Suprapubic skin (tissue), 4 donors: ENCODE measurements around the gene FAM210B. TPM values are rescaled to one million over a fixed set of nuclear protein-coding genes. Genes with fewer than 3 reads are reported as not detected.
A peak's percentile ranks its signal among the peaks of the same experiment; 100 is the strongest.
"Not testable (repeated sequence)": the region's sequence is repeated elsewhere in the genome, so short reads cannot be mapped to it uniquely, and the experiment has no call there.

Experiments used
- DNase-seq, 2 donors: peaks; one replicate each; pipeline ENCODE4 v3.0.0-alpha.2; 2019; ENCODE audit warnings: low spot score in 2 of 2
- H3K27ac ChIP-seq: fragments of 200-600 bp; sonication (generic); one replicate; pipeline ENCODE4 v1.5.1; 2019
- H3K27me3 ChIP-seq: fragments of 200-600 bp; sonication (generic); one replicate; pipeline ENCODE4 v1.5.1; 2019
- H3K36me3 ChIP-seq: fragments of 200-600 bp; sonication (generic); one replicate; pipeline ENCODE4 v1.5.1; 2019
- H3K4me1 ChIP-seq: fragments of 200-600 bp; sonication (generic); one replicate; pipeline ENCODE4 v1.5.1; 2019
- H3K4me3 ChIP-seq: fragments of 200-600 bp; sonication (generic); one replicate; pipeline ENCODE4 v1.5.1; 2019; ENCODE audit warnings: mild to moderate bottlenecking
- H3K9me3 ChIP-seq: fragments of 200-600 bp; sonication (generic); one replicate; pipeline ENCODE4 v1.5.1; 2019
- EP300 ChIP-seq: sonication (generic); formaldehyde crosslinking; IDR thresholded peaks from one replicate; pipeline ENCODE4 v1.6.1; 2017; ENCODE audit warnings: antibody characterized with exemption
- POLR2A ChIP-seq, 2 donors: fragments of 450-650 bp; IDR thresholded peaks; one replicate each; pipeline ENCODE4 v1.6.1; 2017; ENCODE audit warnings: antibody characterized with exemption in 2 of 2, mild to moderate bottlenecking in 2 of 2, moderate library complexity in 2 of 2
- POLR2AphosphoS5 ChIP-seq, 3 donors: sonication (generic); formaldehyde crosslinking; IDR thresholded peaks; one replicate each; pipeline ENCODE4 v1.6.1; 2017; ENCODE audit warnings: antibody characterized with exemption in 3 of 3
- WGBS: methylation state at CpG from one replicate; pipeline ENCODE4 v1.1.5; 2018; 5-methylcytosine and 5-hydroxymethylcytosine counted together
- total RNA-seq, 4 donors: library from RNA; depleted of rRNA; stranded (reverse); fragments of >200 nt; gene quantifications; one replicate each; pipeline ENCODE4 v1.1.0, GENCODE V29; 2016
- TF ChIP-seq, protein P1 (sequence below), 2 donors: fragments of 200-600 bp in 1 of 2; fragments of 450-650 bp in 1 of 2; sonication (generic) in 1 of 2; IDR thresholded peaks; one replicate each; pipeline ENCODE4 v1.5.1; 2016 to 2019; ENCODE audit warnings: antibody characterized with exemption in 2 of 2, mild to moderate bottlenecking in 1 of 2, moderate library complexity in 1 of 2

FAM210B gene
- total RNA-seq, 4 donors from 2014 or later: 44.0 to 75.3 (median 58.4) TPM

DNA sequence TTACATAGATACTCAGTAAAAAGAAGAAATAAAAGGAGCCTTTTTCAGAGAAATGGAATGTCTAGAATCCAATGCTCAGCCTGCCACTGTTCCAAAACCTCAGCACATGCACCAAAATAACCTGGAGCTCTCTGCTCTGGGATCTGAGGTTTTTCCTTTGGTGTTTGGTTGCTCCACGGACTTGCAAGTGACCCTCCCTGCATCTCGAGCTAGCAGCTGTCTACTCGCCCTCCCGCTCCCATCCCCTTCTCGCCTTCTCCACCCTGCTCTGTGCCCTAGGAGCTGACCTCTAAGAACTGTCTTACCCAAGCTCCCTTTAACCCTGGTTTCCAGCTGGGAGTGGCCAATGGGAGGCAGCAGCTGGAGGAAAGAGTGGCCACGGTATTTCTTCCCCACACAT lies 35.1 kb upstream of the FAM210B start:
- Histone ChIP-seq H3K36me3 (no peaks in the 10 kb centered on the region), H3K9me3 (no peaks in the 10 kb centered on the region), H3K4me3 (no peak overlapping the region), H3K27me3 (peaks cover 6% of the 10 kb centered on the region), H3K27ac (no peak overlapping the region), H3K4me1 (no peaks in the 10 kb centered on the region)
- no peak for DNase-seq
- TF ChIP-seq, protein P1, sequence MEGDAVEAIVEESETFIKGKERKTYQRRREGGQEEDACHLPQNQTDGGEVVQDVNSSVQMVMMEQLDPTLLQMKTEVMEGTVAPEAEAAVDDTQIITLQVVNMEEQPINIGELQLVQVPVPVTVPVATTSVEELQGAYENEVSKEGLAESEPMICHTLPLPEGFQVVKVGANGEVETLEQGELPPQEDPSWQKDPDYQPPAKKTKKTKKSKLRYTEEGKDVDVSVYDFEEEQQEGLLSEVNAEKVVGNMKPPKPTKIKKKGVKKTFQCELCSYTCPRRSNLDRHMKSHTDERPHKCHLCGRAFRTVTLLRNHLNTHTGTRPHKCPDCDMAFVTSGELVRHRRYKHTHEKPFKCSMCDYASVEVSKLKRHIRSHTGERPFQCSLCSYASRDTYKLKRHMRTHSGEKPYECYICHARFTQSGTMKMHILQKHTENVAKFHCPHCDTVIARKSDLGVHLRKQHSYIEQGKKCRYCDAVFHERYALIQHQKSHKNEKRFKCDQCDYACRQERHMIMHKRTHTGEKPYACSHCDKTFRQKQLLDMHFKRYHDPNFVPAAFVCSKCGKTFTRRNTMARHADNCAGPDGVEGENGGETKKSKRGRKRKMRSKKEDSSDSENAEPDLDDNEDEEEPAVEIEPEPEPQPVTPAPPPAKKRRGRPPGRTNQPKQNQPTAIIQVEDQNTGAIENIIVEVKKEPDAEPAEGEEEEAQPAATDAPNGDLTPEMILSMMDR (IDR thresholded peaks at IDR 0.05): no peak
- WGBS: 61% methylated on average over 6 of the region's 6 CpGs

DNA sequence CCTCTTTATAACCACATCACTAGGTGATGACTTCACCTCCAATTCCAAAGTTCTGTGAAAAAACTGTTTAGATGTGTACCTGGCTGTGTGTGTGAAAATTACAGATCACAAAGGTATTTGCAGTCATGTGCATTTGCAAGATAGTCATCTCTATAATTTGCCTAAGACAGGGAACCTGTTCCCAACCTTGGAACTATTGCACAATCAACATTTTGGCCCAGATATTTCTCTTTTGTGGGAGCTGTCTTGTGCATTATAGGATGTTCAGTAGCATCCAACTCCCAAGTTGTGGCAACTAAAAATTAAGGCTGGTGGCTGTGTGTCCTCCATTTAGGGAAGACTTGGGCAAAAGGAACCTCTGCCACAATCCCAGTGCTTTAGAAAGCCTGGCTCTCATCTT lies 34.0 kb upstream of the FAM210B start:
- Histone ChIP-seq H3K9me3 (no peaks in the 10 kb centered on the region), H3K36me3 (no peaks in the 10 kb centered on the region), H3K4me1 (no peaks in the 10 kb centered on the region), H3K27ac (no peak overlapping the region), H3K27me3 (peaks cover 6% of the 10 kb centered on the region), H3K4me3 (no peak overlapping the region)
- no peak for TF ChIP-seq POLR2AphosphoS5 (IDR thresholded peaks at IDR 0.05)
- TF ChIP-seq, protein P1 (IDR thresholded peaks at IDR 0.05): no peak
- no peak for TF ChIP-seq POLR2A (IDR thresholded peaks at IDR 0.05)
- TF ChIP-seq EP300: no peak
- DNase-seq: no peak

GRCh38 chr20:56328861-56329260 lies 29.9 kb upstream of the FAM210B start:
- Histone ChIP-seq H3K27me3 (peaks cover 14% of the 10 kb centered on the region), H3K4me1 (no peaks in the 10 kb centered on the region), H3K9me3 (no peaks in the 10 kb centered on the region), H3K4me3 (no peak overlapping the region), H3K36me3 (no peaks in the 10 kb centered on the region), H3K27ac (no peak overlapping the region)
- TF ChIP-seq EP300: no peak
- TF ChIP-seq, protein P1 (IDR thresholded peaks at IDR 0.05): no peak
- no peak for TF ChIP-seq POLR2A (IDR thresholded peaks at IDR 0.05)
- TF ChIP-seq POLR2AphosphoS5 (IDR thresholded peaks at IDR 0.05): no peak
- no peak for DNase-seq
- WGBS: 52% methylated on average over 5 of the region's 5 CpGs

DNA sequence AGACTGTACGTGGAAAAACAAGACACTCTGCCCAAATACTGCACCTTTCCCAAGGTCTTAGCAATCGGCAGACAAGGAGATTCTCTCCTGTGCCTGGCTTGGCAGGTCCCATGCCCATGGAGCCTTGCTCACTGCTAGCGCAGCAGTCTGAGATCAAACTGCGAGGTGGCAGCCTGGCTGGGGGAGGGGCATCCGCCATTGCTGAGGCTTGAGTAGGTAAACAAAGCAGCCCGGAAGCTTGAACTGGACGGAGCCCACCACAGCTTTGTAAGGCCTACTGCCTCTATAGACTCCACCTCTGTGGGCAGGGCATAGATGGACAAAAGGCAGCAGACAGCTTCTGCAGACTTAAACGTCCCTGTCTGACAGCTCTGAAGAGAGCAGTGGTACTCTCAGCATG lies 22.1 kb upstream of the FAM210B start:
- H3K27me3 ChIP-seq, H3K9me3 ChIP-seq, H3K27ac ChIP-seq, H3K4me3 ChIP-seq, H3K4me1 ChIP-seq, DNase-seq, H3K36me3 ChIP-seq: not testable (repeated sequence)
- 68% methylated on average over 7 of the region's 8 CpGs for WGBS

- TF ChIP-seq, protein P1 (IDR thresholded peaks at IDR 0.05): no peak
- no peak for TF ChIP-seq EP300
- TF ChIP-seq POLR2A (IDR thresholded peaks at IDR 0.05): no peak
- no peak for TF ChIP-seq POLR2AphosphoS5 (IDR thresholded peaks at IDR 0.05)
- peaks cover 31% of the 10 kb centered on the region for H3K27me3 ChIP-seq
- H3K27ac ChIP-seq: no peak overlapping the region
- no peak overlapping the region for H3K4me3 ChIP-seq
- no peak for DNase-seq
- peaks cover 5% of the 10 kb centered on the region for H3K4me1 ChIP-seq
- H3K36me3 ChIP-seq: no peaks in the 10 kb centered on the region
- no peaks in the 10 kb centered on the region for H3K9me3 ChIP-seq
- WGBS: 80% methylated on average over 3 of the region's 3 CpGs
Observed at GRCh38 chr20:56342783-56343182, 16.0 kb upstream of the FAM210B start.

DNA sequence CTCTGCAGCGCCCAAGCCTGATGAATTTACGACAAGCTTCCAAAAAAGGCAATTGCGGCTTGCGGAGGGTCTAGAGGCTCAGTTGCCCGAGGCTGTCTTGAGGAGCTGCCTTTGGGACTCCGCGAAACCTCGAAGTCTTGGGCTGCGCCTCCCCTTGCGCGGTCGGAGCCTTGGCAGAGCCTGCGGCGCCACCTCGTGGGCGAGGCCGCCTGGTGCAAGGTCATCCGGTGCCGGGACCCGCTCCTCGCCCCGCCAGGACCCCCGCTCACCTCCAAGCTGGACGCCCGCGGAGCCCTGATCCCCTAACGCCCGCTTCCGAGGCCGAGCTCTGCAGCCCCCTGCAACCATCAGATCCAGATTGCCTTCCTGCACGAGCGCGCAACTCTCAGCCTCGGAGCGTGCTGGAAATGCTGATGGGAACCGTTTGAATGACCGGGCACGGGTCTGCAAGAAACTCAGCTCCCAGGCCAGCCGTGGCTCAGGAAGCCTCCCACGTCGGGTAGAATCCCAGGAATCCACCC lies 14.9 kb upstream of the FAM210B start:
- H3K36me3 ChIP-seq: no peaks in the 10 kb centered on the region
- no peak overlapping the region for H3K27ac ChIP-seq
- no peak for DNase-seq
- WGBS: under 1% methylated on average over 28 of the region's 41 CpGs
- H3K4me3 ChIP-seq: no peak overlapping the region
- no peaks in the 10 kb centered on the region for H3K9me3 ChIP-seq
- TF ChIP-seq POLR2A (IDR thresholded peaks at IDR 0.05) (no peak), POLR2AphosphoS5 (IDR thresholded peaks at IDR 0.05) (no peak), EP300 (no peak)
- TF ChIP-seq, protein P1 (IDR thresholded peaks at IDR 0.05): peak; percentile 37 to 75
- peaks cover 28% of the 10 kb centered on the region for H3K27me3 ChIP-seq
- peaks cover 8% of the 10 kb centered on the region for H3K4me1 ChIP-seq
